Adrenal gland (tissue), 5 donors: ENCODE results near the gene OR6A2.

Experiments
- POLR2A ChIP-seq, 2 donors: fragments of 450-650 bp; IDR thresholded peaks; one replicate each; pipeline ENCODE4 v1.6.1; 2017; ENCODE audit warnings: antibody characterized with exemption in 2 of 2, mild to moderate bottlenecking in 2 of 2, moderate library complexity in 1 of 2
- TF ChIP-seq, protein P1 (sequence below), 6 experiments: fragments of 450-650 bp in 4 of 6; fragments of 200-600 bp in 2 of 6; sonication (generic) in 1 of 6; IDR thresholded peaks; 1 replicate in 5 of 6; 2 replicates in 1 of 6; pipeline versions ENCODE4 v1.5.1 to v1.8.0; 2016 to 2021; ENCODE audit warnings: antibody characterized with exemption in 6 of 6, mild to moderate bottlenecking in 2 of 6, moderate library complexity in 1 of 6
- donor health status: DM: no; HTN: no; CAD: no.

DNA sequence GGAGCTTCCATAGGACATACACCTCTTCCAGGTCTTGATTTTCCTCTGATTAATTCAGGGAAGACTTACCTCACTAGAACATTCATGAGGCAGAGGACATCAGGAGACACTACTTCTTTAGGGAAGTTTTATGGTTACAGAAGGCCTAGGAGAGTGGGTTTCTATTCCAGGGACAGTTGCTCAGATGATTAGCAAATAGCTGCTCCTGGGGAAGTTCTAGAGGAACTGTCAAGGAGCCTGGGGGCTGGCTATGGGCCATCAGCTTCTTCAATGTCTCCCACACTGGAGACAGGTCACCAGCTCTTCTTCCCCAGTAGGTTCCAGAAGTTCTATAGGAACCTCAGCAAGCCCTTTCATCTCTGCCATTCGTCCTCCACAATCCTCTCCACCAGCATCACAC is 34.5 kb upstream of the OR6A2 start:
- TF ChIP-seq POLR2A (IDR thresholded peaks at IDR 0.05), result no peak
- TF ChIP-seq, protein P1, sequence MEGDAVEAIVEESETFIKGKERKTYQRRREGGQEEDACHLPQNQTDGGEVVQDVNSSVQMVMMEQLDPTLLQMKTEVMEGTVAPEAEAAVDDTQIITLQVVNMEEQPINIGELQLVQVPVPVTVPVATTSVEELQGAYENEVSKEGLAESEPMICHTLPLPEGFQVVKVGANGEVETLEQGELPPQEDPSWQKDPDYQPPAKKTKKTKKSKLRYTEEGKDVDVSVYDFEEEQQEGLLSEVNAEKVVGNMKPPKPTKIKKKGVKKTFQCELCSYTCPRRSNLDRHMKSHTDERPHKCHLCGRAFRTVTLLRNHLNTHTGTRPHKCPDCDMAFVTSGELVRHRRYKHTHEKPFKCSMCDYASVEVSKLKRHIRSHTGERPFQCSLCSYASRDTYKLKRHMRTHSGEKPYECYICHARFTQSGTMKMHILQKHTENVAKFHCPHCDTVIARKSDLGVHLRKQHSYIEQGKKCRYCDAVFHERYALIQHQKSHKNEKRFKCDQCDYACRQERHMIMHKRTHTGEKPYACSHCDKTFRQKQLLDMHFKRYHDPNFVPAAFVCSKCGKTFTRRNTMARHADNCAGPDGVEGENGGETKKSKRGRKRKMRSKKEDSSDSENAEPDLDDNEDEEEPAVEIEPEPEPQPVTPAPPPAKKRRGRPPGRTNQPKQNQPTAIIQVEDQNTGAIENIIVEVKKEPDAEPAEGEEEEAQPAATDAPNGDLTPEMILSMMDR (IDR thresholded peaks at IDR 0.05), result no peak
